Fibroblast of lung (primary cell): ENCODE data around the gene ARHGAP42. TPM values are rescaled to one million over a fixed set of nuclear protein-coding genes. Genes with fewer than 3 reads are reported as not detected.

Source experiments
- DNase-seq, 2 donors: peaks; one replicate each; pipeline versions ENCODE4 v3.0.0 to v3.0.0-alpha.2; 2010; ENCODE audit warnings: low read depth in 2 of 2
- H2AFZ ChIP-seq: 2 replicates; pipeline ENCODE4 v1.5.1; 2012; ENCODE audit warnings: low read length, control low read depth, inconsistent platforms
- H3K27ac ChIP-seq: 2 replicates; pipeline ENCODE4 v1.5.1; 2011; ENCODE audit warnings: low read length, control low read depth; ENCODE audit not compliant: insufficient read depth
- H3K27me3 ChIP-seq: 2 replicates; pipeline ENCODE4 v1.5.1; 2011; ENCODE audit warnings: mild to moderate bottlenecking, low read length; ENCODE audit not compliant: control insufficient read depth, insufficient read depth
- H3K36me3 ChIP-seq: 2 replicates; pipeline ENCODE4 v1.5.1; 2011; ENCODE audit warnings: low read length; ENCODE audit not compliant: control insufficient read depth, insufficient read depth
- H3K4me1 ChIP-seq: 2 replicates; pipeline ENCODE4 v1.5.1; 2011; ENCODE audit warnings: low read length; ENCODE audit not compliant: control insufficient read depth, insufficient read depth; ENCODE audit errors: extremely low read depth
- H3K4me2 ChIP-seq: 2 replicates; pipeline ENCODE4 v1.5.1; 2011; ENCODE audit warnings: low read length, control low read depth; ENCODE audit not compliant: insufficient read depth; ENCODE audit errors: extremely low read depth
- H3K4me3 ChIP-seq, 4 experiments: fragments of 200-600 bp in 1 of 4; sonication (generic) in 1 of 4; replicated peaks in 1 of 4; 2 replicates each; pipeline ENCODE4 v1.5.1; 2011 to 2016; ENCODE audit warnings: low read length in 4 of 4, low read depth in 3 of 4, mild to moderate bottlenecking in 3 of 4, control low read depth in 2 of 4, inconsistent platforms in 1 of 4, mixed read lengths in 1 of 4; ENCODE audit not compliant: insufficient read depth in 1 of 4; ENCODE audit errors: control extremely low read depth in 1 of 4
- H3K79me2 ChIP-seq: 2 replicates; pipeline ENCODE4 v1.5.1; 2012; ENCODE audit warnings: mild to moderate bottlenecking, low read length, inconsistent platforms; ENCODE audit not compliant: control insufficient read depth, insufficient read depth
- H3K9ac ChIP-seq: 2 replicates; pipeline ENCODE4 v1.5.1; 2011; ENCODE audit warnings: mild to moderate bottlenecking, low read length, control low read depth; ENCODE audit not compliant: insufficient read depth
- H3K9me3 ChIP-seq: 2 replicates; pipeline ENCODE4 v1.5.1; 2012; ENCODE audit warnings: low read depth, low read length; ENCODE audit not compliant: control insufficient read depth, insufficient read depth
- H4K20me1 ChIP-seq: 2 replicates; pipeline ENCODE4 v1.5.1; 2011; ENCODE audit warnings: low read length; ENCODE audit not compliant: control insufficient read depth, insufficient read depth; ENCODE audit errors: extremely low read depth
- EZH2 ChIP-seq: IDR thresholded peaks from 2 replicates; pipeline ENCODE4 v1.5.1; 2012; ENCODE audit warnings: low read length, control low read depth, mild to moderate bottlenecking; ENCODE audit errors: missing control alignments
- polyA plus RNA-seq, 2 donors: library from polyadenylated mRNA; depleted of rRNA in 1 of 2; stranded (reverse) in 1 of 2; unstranded in 1 of 2; fragments of >200 nt; gene quantifications; 2 replicates each; pipeline ENCODE4 v1.2.1, GENCODE V29; 2011 to 2012; ENCODE audit warnings: missing spikeins in 1 of 2
- total RNA-seq: library from RNA; depleted of rRNA; stranded (reverse); fragments of >200 nt; gene quantifications from 2 replicates; pipeline ENCODE4 v1.2.1, GENCODE V29; 2014
- TF ChIP-seq, protein P1 (sequence below), 2 donors: IDR thresholded peaks in 1 of 2; conservative IDR thresholded peaks in 1 of 2; 1 replicate in 1 of 2; 2 replicates in 1 of 2; pipeline ENCODE4 v1.5.1; 2011 to 2012; ENCODE audit warnings: low read length in 2 of 2, control low read depth in 1 of 2, inconsistent platforms in 1 of 2, low read depth in 1 of 2, mild to moderate bottlenecking in 1 of 2

The ARHGAP42 gene
- total and polyA plus RNA-seq, 2 donors (not counting 1 experiment from before 2014, with no cell fraction given) = 8.0 to 13.4 TPM

- no peaks in the 10 kb centered on the region for H3K4me1 ChIP-seq
- no peak overlapping the region for H3K9ac ChIP-seq
- peak in 1 of 2 donors; percentile 59 for DNase-seq
- H2AFZ ChIP-seq = no peak overlapping the region
- no peaks in the 10 kb centered on the region for H3K79me2 ChIP-seq
- no peaks in the 10 kb centered on the region for H3K9me3 ChIP-seq
- H3K27ac ChIP-seq = no peak overlapping the region
- no peaks in the 10 kb centered on the region for H4K20me1 ChIP-seq
- TF ChIP-seq EZH2 = no peak
- TF ChIP-seq, protein P1, sequence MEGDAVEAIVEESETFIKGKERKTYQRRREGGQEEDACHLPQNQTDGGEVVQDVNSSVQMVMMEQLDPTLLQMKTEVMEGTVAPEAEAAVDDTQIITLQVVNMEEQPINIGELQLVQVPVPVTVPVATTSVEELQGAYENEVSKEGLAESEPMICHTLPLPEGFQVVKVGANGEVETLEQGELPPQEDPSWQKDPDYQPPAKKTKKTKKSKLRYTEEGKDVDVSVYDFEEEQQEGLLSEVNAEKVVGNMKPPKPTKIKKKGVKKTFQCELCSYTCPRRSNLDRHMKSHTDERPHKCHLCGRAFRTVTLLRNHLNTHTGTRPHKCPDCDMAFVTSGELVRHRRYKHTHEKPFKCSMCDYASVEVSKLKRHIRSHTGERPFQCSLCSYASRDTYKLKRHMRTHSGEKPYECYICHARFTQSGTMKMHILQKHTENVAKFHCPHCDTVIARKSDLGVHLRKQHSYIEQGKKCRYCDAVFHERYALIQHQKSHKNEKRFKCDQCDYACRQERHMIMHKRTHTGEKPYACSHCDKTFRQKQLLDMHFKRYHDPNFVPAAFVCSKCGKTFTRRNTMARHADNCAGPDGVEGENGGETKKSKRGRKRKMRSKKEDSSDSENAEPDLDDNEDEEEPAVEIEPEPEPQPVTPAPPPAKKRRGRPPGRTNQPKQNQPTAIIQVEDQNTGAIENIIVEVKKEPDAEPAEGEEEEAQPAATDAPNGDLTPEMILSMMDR (conservative IDR thresholded peaks at IDR 0.05 in 1 of 2, IDR thresholded peaks at IDR 0.05 in 1 of 2; ENCODE audit: low read depth in 1 of 2, low read length in 2 of 2) = peak; percentile 20 to 52
- no peaks in the 10 kb centered on the region for H3K27me3 ChIP-seq
- H3K36me3 ChIP-seq = no peaks in the 10 kb centered on the region
- no peak overlapping the region for H3K4me3 ChIP-seq
- H3K4me2 ChIP-seq = no peak overlapping the region
Measured at GRCh38 chr11:100980156-100980555, 293.1 kb downstream of the ARHGAP42 start.

- no peaks in the 10 kb centered on the region for H4K20me1 ChIP-seq
- H3K9me3 ChIP-seq = no peaks in the 10 kb centered on the region
- no peak overlapping the region for H3K4me2 ChIP-seq
- no peak for DNase-seq
- no peaks in the 10 kb centered on the region for H3K36me3 ChIP-seq
- H3K27me3 ChIP-seq = no peaks in the 10 kb centered on the region
- H3K4me1 ChIP-seq = no peaks in the 10 kb centered on the region
- no peak overlapping the region for H3K27ac ChIP-seq
- H3K4me3 ChIP-seq = no peak overlapping the region
- H3K79me2 ChIP-seq = no peaks in the 10 kb centered on the region
- no peak overlapping the region for H3K9ac ChIP-seq
- H2AFZ ChIP-seq = no peak overlapping the region
- TF ChIP-seq, protein P1 (conservative IDR thresholded peaks at IDR 0.05 in 1 of 2, IDR thresholded peaks at IDR 0.05 in 1 of 2; ENCODE audit: low read depth in 1 of 2, low read length in 2 of 2) = no peak
- TF ChIP-seq EZH2 = no peak
Measured at GRCh38 chr11:100981196-100981824, 294.2 kb downstream of the ARHGAP42 start.

GRCh38 chr11:100984668-100985067, 297.6 kb downstream of the ARHGAP42 start:
- no peak overlapping the region for H3K9ac ChIP-seq
- no peaks in the 10 kb centered on the region for H3K27me3 ChIP-seq
- no peaks in the 10 kb centered on the region for H3K36me3 ChIP-seq
- H3K4me1 ChIP-seq = no peaks in the 10 kb centered on the region
- H3K4me3 ChIP-seq = no peak overlapping the region
- H3K27ac ChIP-seq = no peak overlapping the region
- H3K79me2 ChIP-seq = no peaks in the 10 kb centered on the region
- no peak for DNase-seq
- no peaks in the 10 kb centered on the region for H3K9me3 ChIP-seq
- no peak overlapping the region for H2AFZ ChIP-seq
- TF ChIP-seq, protein P1 (conservative IDR thresholded peaks at IDR 0.05 in 1 of 2, IDR thresholded peaks at IDR 0.05 in 1 of 2; ENCODE audit: low read depth in 1 of 2, low read length in 2 of 2) = no peak
- no peak for TF ChIP-seq EZH2
- no peaks in the 10 kb centered on the region for H4K20me1 ChIP-seq
- H3K4me2 ChIP-seq = no peak overlapping the region
